PFSK-1 (cell line): ENCODE results near the gene PRM3.
A peak's percentile ranks its signal among the peaks of the same experiment; 100 is the strongest.

Source experiments
- FOXP2 ChIP-seq: optimal IDR thresholded peaks from 2 replicates; pipeline ENCODE3; 2011; ENCODE audit warnings: borderline replicate concordance, control low read depth, inconsistent platforms; ENCODE audit not compliant: insufficient read depth; ENCODE audit errors: extremely low read length, extremely low read depth
- POLR2AphosphoS5 ChIP-seq: IDR thresholded peaks from 2 replicates; pipeline ENCODE4 v1.6.1; 2012; ENCODE audit warnings: low read depth, mild to moderate bottlenecking, control low read depth, low read length, moderate library complexity
- REST ChIP-seq, 2 experiments: IDR thresholded peaks; 2 replicates each; pipeline versions ENCODE4 v1.6.1 to v1.8.0; 2011 to 2012; ENCODE audit warnings: low read depth in 2 of 2, low read length in 2 of 2, control low read depth in 1 of 2, inconsistent platforms in 1 of 2, mild to moderate bottlenecking in 1 of 2, moderate library complexity in 1 of 2; ENCODE audit not compliant: insufficient read depth in 1 of 2
- SIN3A ChIP-seq: IDR thresholded peaks from 2 replicates; pipeline ENCODE4 v1.6.1; 2012; ENCODE audit warnings: mild to moderate bottlenecking, low read length, moderate library complexity, borderline replicate concordance; ENCODE audit not compliant: insufficient read depth
- TAF1 ChIP-seq: IDR thresholded peaks from 2 replicates; pipeline ENCODE4 v1.6.1; 2012; ENCODE audit warnings: low read length, control low read depth, borderline replicate concordance; ENCODE audit not compliant: insufficient read depth

The PRM3 gene

GRCh38 chr16:11259655-11260595, 13.5 kb downstream of the PRM3 start:
- no peak for TF ChIP-seq POLR2AphosphoS5
- TF ChIP-seq REST (IDR thresholded peaks at IDR 0.05; ENCODE audit: insufficient read depth in 1 of 2, low read depth in 2 of 2, low read length in 2 of 2): no peak
- TF ChIP-seq TAF1: no peak
- no peak for TF ChIP-seq FOXP2
- TF ChIP-seq SIN3A: no peak

GRCh38 chr16:11258553-11259492, 14.6 kb downstream of the PRM3 start:
- no peak for TF ChIP-seq FOXP2
- no peak for TF ChIP-seq POLR2AphosphoS5
- TF ChIP-seq SIN3A: no peak
- no peak for TF ChIP-seq TAF1
- TF ChIP-seq REST (IDR thresholded peaks at IDR 0.05; ENCODE audit: insufficient read depth in 1 of 2, low read depth in 2 of 2, low read length in 2 of 2): no peak

GRCh38 chr16:11257131-11257938, 16.1 kb downstream of the PRM3 start:
- TF ChIP-seq SIN3A (0 out of 2 replicates have a peak, but pooled peaks have one; percentile 22), FOXP2 (no peak)

GRCh38 chr16:11256661-11257130, 16.7 kb downstream of the PRM3 start:
- TF ChIP-seq POLR2AphosphoS5 (no peak), REST (IDR thresholded peaks at IDR 0.05; ENCODE audit: insufficient read depth in 1 of 2, low read depth in 2 of 2, low read length in 2 of 2) (no peak), TAF1 (no peak), SIN3A (no peak), FOXP2 (no peak)
